Fibroblast of the conjunctiva (primary cell): ENCODE data around the gene ELOVL5.

Experiments used
- DNase-seq: peaks from one replicate; pipeline ENCODE4 v3.0.0-alpha.2; 2010; ENCODE audit warnings: low read depth

The ELOVL5 gene

DNA sequence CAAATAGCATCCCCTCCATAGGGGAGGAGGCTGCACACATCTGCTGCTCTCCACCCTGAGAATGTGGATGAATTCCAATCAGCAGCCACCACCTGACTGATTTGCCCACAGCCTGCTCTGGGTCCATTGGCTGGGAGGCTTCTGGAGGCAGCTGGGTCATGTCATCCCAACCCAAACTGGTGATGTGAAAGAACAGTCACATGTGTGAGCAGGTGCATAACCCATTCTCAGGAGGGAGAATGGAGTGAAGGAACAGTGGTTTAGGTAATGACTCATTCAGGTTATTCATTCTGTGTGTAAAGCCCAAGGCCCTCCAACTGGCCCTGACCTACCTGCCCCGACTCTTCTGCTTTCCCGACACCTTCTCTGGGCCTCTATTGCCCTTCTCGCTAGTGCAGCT, 109.2 kb downstream of the ELOVL5 start:
- DNase-seq, result no peak

DNA sequence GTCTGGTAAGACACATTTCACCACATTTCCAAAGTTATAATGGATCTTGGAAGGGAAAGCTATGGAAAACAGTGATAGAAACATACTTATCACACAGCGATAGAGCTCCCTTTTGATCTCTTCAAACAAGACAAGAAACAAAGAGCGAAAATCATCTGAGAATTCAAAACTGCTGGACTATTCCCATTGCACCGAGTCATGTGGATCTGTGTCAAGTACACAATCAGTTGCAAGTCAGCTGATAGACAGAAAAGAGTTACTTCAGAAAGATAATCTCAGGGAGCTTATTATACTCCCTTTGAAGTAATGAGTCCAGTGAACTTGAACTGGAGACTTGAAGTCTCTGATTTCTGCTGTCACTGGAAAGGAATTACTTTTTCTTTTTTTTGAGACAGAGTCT, 110.4 kb downstream of the ELOVL5 start:
- DNase-seq, result no peak

DNA sequence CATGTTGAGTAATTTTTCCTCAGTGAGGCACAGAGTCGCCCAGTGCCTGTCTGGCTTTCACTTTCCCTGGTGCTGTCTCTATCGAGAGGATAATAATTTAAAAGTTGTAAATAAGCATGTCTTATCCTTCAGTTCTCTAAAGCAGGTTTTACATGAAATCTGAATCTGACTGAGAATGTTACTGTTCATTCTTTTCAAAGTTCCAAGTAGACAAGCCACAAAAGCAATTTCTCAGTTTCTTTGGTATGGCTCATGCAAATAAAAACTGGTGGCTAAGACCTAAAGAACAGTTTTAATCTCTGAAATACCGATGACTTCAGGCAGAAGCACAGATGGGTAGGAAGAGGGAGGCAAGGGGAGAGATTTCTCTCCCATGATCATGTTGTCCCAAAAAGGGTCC, 112.5 kb downstream of the ELOVL5 start:
- no peak for DNase-seq

DNA sequence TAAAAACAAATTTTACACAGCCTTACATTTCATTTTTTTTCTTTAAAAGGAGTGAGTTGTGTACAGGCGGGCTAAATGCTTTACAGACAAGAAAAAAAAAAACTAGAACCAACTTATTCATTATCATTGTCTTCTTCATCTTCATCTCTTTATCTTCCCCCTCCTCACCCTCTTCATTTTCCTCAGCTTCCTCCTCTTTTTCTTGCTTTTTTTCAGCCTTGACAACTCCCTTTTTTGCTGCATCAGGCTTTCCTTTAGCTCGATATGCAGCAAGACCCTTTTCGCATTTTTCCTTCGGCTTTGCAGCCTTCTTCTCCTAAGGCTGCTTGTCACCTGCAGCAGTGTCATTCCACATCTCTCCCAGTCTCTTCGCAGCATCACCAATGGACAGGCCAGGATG, 113.2 kb downstream of the ELOVL5 start:
- DNase-seq, result no peak

DNA sequence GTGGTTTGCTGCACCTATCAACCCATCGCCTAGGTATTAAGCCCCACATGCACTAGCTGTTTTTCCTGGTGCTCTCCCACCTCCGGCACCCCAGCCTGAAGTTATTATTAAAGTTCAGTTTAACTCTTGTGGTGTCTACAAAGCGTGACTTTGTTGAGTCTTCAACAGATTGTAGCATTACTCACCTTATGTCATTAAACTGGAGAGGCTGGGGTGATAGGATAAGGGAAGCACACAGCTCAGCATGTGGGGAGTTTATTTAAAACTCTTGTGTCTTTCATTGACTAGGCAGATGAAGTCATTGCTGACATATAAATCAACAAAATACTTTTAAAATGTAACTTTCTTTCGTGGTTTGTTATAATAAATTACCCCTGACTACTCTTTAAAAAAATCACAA, 115.4 kb downstream of the ELOVL5 start:
- DNase-seq, result no peak

DNA sequence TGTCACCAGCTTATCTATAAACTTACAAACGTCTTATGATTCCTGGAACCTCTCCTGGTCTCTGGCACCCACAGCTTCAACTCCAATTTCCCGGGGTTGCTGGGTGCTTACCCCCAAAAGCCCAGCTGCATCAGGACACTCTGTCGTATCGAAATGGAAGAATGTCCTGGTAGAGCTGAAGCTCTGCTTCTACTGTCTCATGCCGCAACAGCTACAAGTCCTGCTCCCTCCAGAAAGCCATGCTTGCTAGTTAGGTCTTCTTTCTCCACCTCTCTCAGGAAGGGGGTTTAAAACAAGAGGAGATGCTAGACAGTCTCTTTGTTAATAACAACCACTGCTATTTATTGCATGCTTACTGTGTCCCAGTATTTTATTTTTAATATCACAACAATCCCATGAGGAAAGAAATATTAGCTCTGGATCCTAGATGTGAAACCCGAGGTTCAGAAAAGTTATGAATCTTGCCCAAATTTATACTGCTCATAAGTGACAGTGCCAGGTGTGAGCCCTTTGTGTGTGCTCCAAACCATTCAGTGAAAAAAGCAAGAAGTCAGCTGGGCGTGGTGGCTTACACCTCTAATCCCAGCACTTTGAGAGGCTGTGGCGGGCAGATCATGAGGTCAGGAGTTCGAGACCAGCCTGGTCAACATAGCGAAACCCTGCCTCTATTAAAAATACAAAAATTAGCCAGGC, 117.8 kb downstream of the ELOVL5 start:
- no peak for DNase-seq

DNA sequence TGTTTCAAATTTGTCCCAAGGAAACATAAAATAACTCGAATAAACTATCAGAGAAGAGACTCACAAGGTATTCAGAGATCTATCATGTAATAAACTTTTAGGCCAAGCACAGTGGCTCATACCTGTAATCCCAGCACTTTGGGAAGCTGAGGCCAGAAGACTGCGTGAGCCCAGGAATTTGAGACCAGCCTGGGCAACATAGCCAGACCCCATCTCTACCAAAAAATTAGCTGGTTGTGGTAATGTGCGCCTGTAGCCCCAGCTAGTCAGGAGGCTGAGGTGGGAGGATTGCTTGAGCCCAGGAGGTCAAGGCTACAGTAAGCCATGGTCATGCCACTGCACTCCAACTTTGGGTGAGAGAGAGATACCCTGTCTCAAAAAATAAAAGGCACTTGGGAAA, 120.9 kb downstream of the ELOVL5 start:
- DNase-seq, result no peak

DNA sequence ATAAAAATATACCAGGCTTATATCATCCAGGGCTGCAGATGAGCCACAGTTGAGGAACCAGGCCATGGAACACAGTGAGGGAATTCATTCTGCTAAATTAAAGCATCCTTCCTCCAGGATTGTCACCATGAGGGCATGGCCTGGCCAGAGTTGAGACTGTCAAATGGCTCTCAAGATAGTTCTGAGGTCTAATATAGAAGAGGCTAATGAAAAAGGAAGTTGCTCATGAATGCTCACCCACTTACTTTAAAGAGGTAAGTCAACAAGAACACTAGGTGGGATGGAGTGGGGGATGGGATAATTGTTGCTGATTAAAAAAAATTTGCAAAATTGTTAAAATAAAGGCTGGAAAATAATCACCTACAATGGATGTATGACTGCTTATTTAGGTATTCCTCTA, 128.1 kb downstream of the ELOVL5 start:
- DNase-seq, result no peak
